ENCODE data around the gene LEF1.

The LEF1 gene

GRCh38 chr4:108036213-108036612 lies 132.5 kb downstream of the LEF1 start:
- no peak overlapping the region for H4K91ac ChIP-seq (ENCODE audit: low read depth, low read length, poor library complexity)
- no CpG with 5 or more reads among the region's 7 CpGs for WGBS, 2 donors (ENCODE audit: extremely low coverage in 2 of 2, insufficient read length in 2 of 2, insufficient replicate concordance in 1 of 2)
- H3K4ac ChIP-seq (ENCODE audit: low read length) = no peak overlapping the region
- no peak overlapping the region for H2BK15ac ChIP-seq (ENCODE audit: low read length)
- no peaks in the 10 kb centered on the region for H3K27me3 ChIP-seq (ENCODE audit: control insufficient read depth in 3 of 3, insufficient read depth in 3 of 3, low read depth in 1 of 3, low read length in 3 of 3)
- DNase-seq (ENCODE audit: low spot score) = no peak
- no peak overlapping the region for H3K4me2 ChIP-seq (ENCODE audit: insufficient read depth, low read length, poor library complexity, severe bottlenecking)
- H2AFZ ChIP-seq (ENCODE audit: low read length) = no peak overlapping the region
- peak overlapping the region in 1 of 2 donors; percentile 57 for H3K4me3 ChIP-seq (ENCODE audit: low read length in 2 of 2)
- H3K9me3 ChIP-seq (replicated peaks in 1 of 2; ENCODE audit: control insufficient read depth in 2 of 2, insufficient read depth in 1 of 2, low read depth in 1 of 2, low read length in 2 of 2) = peaks cover 0 to 2% of the 10 kb centered on the region in 2 donors
- H2BK120ac ChIP-seq (ENCODE audit: low read depth, low read length) = no peak overlapping the region
- H3K27ac ChIP-seq (replicated peaks; ENCODE audit: low read length) = no peak overlapping the region
- H2AK5ac ChIP-seq (ENCODE audit: low read depth, low read length) = no peak overlapping the region
- no peak overlapping the region for H3K14ac ChIP-seq (ENCODE audit: low read length)
- H3K4me1 ChIP-seq (ENCODE audit: control insufficient read depth in 2 of 2, insufficient read depth in 1 of 2, low read depth in 1 of 2, low read length in 2 of 2) = no peaks in the 10 kb centered on the region
- no peak overlapping the region for H3K18ac ChIP-seq (ENCODE audit: low read length)
- H3K23ac ChIP-seq (ENCODE audit: low read depth, low read length, poor library complexity) = no peak overlapping the region
- no peak overlapping the region for H3K9ac ChIP-seq (ENCODE audit: low read depth, low read length, poor library complexity)
- H3K79me1 ChIP-seq (ENCODE audit: low read depth, low read length) = no peaks in the 10 kb centered on the region
- H3K36me3 ChIP-seq (replicated peaks in 1 of 2; ENCODE audit: control insufficient read depth in 2 of 2, insufficient read depth in 2 of 2, low read length in 2 of 2) = peaks cover 5 to 49% of the 10 kb centered on the region in 2 donors
- no peak overlapping the region for H4K8ac ChIP-seq (ENCODE audit: low read depth, low read length)
- no peak overlapping the region for H2BK5ac ChIP-seq (ENCODE audit: low read length)
- no peak overlapping the region for H2BK12ac ChIP-seq (ENCODE audit: low read length)

- no peak overlapping the region for H3K18ac ChIP-seq (ENCODE audit: low read length)
- peaks cover 5 to 50% of the 10 kb centered on the region in 2 donors for H3K36me3 ChIP-seq (replicated peaks in 1 of 2; ENCODE audit: control insufficient read depth in 2 of 2, insufficient read depth in 2 of 2, low read length in 2 of 2)
- DNase-seq (ENCODE audit: low spot score) = no peak
- no peak overlapping the region for H3K9ac ChIP-seq (ENCODE audit: low read depth, low read length, poor library complexity)
- no CpG with 5 or more reads among the region's 6 CpGs for WGBS, 2 donors (ENCODE audit: extremely low coverage in 2 of 2, insufficient read length in 2 of 2, insufficient replicate concordance in 1 of 2)
- no peak overlapping the region for H2BK15ac ChIP-seq (ENCODE audit: low read length)
- no peaks in the 10 kb centered on the region for H3K4me1 ChIP-seq (ENCODE audit: control insufficient read depth in 2 of 2, insufficient read depth in 1 of 2, low read depth in 1 of 2, low read length in 2 of 2)
- H3K23ac ChIP-seq (ENCODE audit: low read depth, low read length, poor library complexity) = no peak overlapping the region
- no peak overlapping the region for H2AK5ac ChIP-seq (ENCODE audit: low read depth, low read length)
- H3K4me2 ChIP-seq (ENCODE audit: insufficient read depth, low read length, poor library complexity, severe bottlenecking) = no peak overlapping the region
- H3K4me3 ChIP-seq (ENCODE audit: low read length in 2 of 2) = no peak overlapping the region
- no peaks in the 10 kb centered on the region for H3K79me1 ChIP-seq (ENCODE audit: low read depth, low read length)
- H2BK5ac ChIP-seq (ENCODE audit: low read length) = no peak overlapping the region
- H2BK120ac ChIP-seq (ENCODE audit: low read depth, low read length) = no peak overlapping the region
- H3K14ac ChIP-seq (ENCODE audit: low read length) = no peak overlapping the region
- H2AFZ ChIP-seq (ENCODE audit: low read length) = no peak overlapping the region
- no peak overlapping the region for H3K27ac ChIP-seq (replicated peaks; ENCODE audit: low read length)
- no peak overlapping the region for H4K8ac ChIP-seq (ENCODE audit: low read depth, low read length)
- peaks cover 0 to 3% of the 10 kb centered on the region in 2 donors for H3K9me3 ChIP-seq (replicated peaks in 1 of 2; ENCODE audit: control insufficient read depth in 2 of 2, insufficient read depth in 1 of 2, low read depth in 1 of 2, low read length in 2 of 2)
- no peak overlapping the region for H4K91ac ChIP-seq (ENCODE audit: low read depth, low read length, poor library complexity)
- H2BK12ac ChIP-seq (ENCODE audit: low read length) = no peak overlapping the region
- no peak overlapping the region for H3K4ac ChIP-seq (ENCODE audit: low read length)
- H3K27me3 ChIP-seq (ENCODE audit: control insufficient read depth in 3 of 3, insufficient read depth in 3 of 3, low read depth in 1 of 3, low read length in 3 of 3) = no peaks in the 10 kb centered on the region
Observed at GRCh38 chr4:108035691-108036090, 133.0 kb downstream of the LEF1 start.

- no peak overlapping the region for H3K4me2 ChIP-seq (ENCODE audit: insufficient read depth, low read length, poor library complexity, severe bottlenecking)
- no peak overlapping the region for H3K27ac ChIP-seq (replicated peaks; ENCODE audit: low read length)
- H3K27me3 ChIP-seq (ENCODE audit: control insufficient read depth in 3 of 3, insufficient read depth in 3 of 3, low read depth in 1 of 3, low read length in 3 of 3) = no peaks in the 10 kb centered on the region
- no peak overlapping the region for H3K4ac ChIP-seq (ENCODE audit: low read length)
- no peak overlapping the region for H3K23ac ChIP-seq (ENCODE audit: low read depth, low read length, poor library complexity)
- H3K14ac ChIP-seq (ENCODE audit: low read length) = no peak overlapping the region
- WGBS, 2 donors (ENCODE audit: extremely low coverage in 2 of 2, insufficient read length in 2 of 2, insufficient replicate concordance in 1 of 2) = no CpG with 5 or more reads among the region's 7 CpGs
- H2AFZ ChIP-seq (ENCODE audit: low read length) = no peak overlapping the region
- no peak for DNase-seq (ENCODE audit: low spot score)
- H3K79me1 ChIP-seq (ENCODE audit: low read depth, low read length) = no peaks in the 10 kb centered on the region
- H2AK5ac ChIP-seq (ENCODE audit: low read depth, low read length) = no peak overlapping the region
- H2BK12ac ChIP-seq (ENCODE audit: low read length) = no peak overlapping the region
- no peak overlapping the region for H2BK120ac ChIP-seq (ENCODE audit: low read depth, low read length)
- H2BK15ac ChIP-seq (ENCODE audit: low read length) = no peak overlapping the region
- peaks cover 2% of the 10 kb centered on the region in 2 donors for H3K4me1 ChIP-seq (ENCODE audit: control insufficient read depth in 2 of 2, insufficient read depth in 1 of 2, low read depth in 1 of 2, low read length in 2 of 2)
- peaks cover 9 to 57% of the 10 kb centered on the region in 2 donors for H3K36me3 ChIP-seq (replicated peaks in 1 of 2; ENCODE audit: control insufficient read depth in 2 of 2, insufficient read depth in 2 of 2, low read length in 2 of 2)
- H2BK5ac ChIP-seq (ENCODE audit: low read length) = no peak overlapping the region
- H3K4me3 ChIP-seq (ENCODE audit: low read length in 2 of 2) = no peak overlapping the region
- no peak overlapping the region for H4K8ac ChIP-seq (ENCODE audit: low read depth, low read length)
- no peak overlapping the region for H4K91ac ChIP-seq (ENCODE audit: low read depth, low read length, poor library complexity)
- no peak overlapping the region for H3K18ac ChIP-seq (ENCODE audit: low read length)
- H3K9me3 ChIP-seq (replicated peaks in 1 of 2; ENCODE audit: control insufficient read depth in 2 of 2, insufficient read depth in 1 of 2, low read depth in 1 of 2, low read length in 2 of 2) = peaks cover 0 to 3% of the 10 kb centered on the region in 2 donors
- no peak overlapping the region for H3K9ac ChIP-seq (ENCODE audit: low read depth, low read length, poor library complexity)
Observed at GRCh38 chr4:108034565-108034964, 134.2 kb downstream of the LEF1 start.

GRCh38 chr4:108033348-108033747 lies 135.4 kb downstream of the LEF1 start:
- Histone ChIP-seq H3K27ac (replicated peaks; ENCODE audit: low read length) (no peak overlapping the region), H4K8ac (ENCODE audit: low read depth, low read length) (no peak overlapping the region), H3K4me3 (ENCODE audit: low read length in 2 of 2) (no peak overlapping the region), H2AK5ac (ENCODE audit: low read depth, low read length) (no peak overlapping the region), H3K23ac (ENCODE audit: low read depth, low read length, poor library complexity) (no peak overlapping the region), H3K18ac (ENCODE audit: low read length) (no peak overlapping the region), H3K9ac (ENCODE audit: low read depth, low read length, poor library complexity) (no peak overlapping the region), H3K14ac (ENCODE audit: low read length) (no peak overlapping the region), H3K9me3 (replicated peaks in 1 of 2; ENCODE audit: control insufficient read depth in 2 of 2, insufficient read depth in 1 of 2, low read depth in 1 of 2, low read length in 2 of 2) (peaks cover 0 to 3% of the 10 kb centered on the region in 2 donors), H2BK15ac (ENCODE audit: low read length) (no peak overlapping the region), H2AFZ (ENCODE audit: low read length) (no peak overlapping the region), H3K4me2 (ENCODE audit: insufficient read depth, low read length, poor library complexity, severe bottlenecking) (no peak overlapping the region), H2BK5ac (ENCODE audit: low read length) (no peak overlapping the region), H3K4ac (ENCODE audit: low read length) (no peak overlapping the region), H3K36me3 (replicated peaks in 1 of 2; ENCODE audit: control insufficient read depth in 2 of 2, insufficient read depth in 2 of 2, low read length in 2 of 2) (peaks cover 17 to 69% of the 10 kb centered on the region in 2 donors), H3K4me1 (ENCODE audit: control insufficient read depth in 2 of 2, insufficient read depth in 1 of 2, low read depth in 1 of 2, low read length in 2 of 2) (peaks cover 2% of the 10 kb centered on the region in 2 donors), H3K27me3 (ENCODE audit: control insufficient read depth in 3 of 3, insufficient read depth in 3 of 3, low read depth in 1 of 3, low read length in 3 of 3) (no peaks in the 10 kb centered on the region), H4K91ac (ENCODE audit: low read depth, low read length, poor library complexity) (no peak overlapping the region), H2BK120ac (ENCODE audit: low read depth, low read length) (no peak overlapping the region), H2BK12ac (ENCODE audit: low read length) (no peak overlapping the region), H3K79me1 (ENCODE audit: low read depth, low read length) (no peaks in the 10 kb centered on the region)
- DNase-seq (ENCODE audit: low spot score) = no peak
